T-helper 17 cell (primary cell): ENCODE data around the gene NAPB. TPM values are rescaled to one million over a fixed set of nuclear protein-coding genes. Genes with fewer than 3 reads are reported as not detected.

Source experiments
- ATAC-seq: fragments of 150-1000 bp; cut with Tn5 transposase; 2 replicates; pipeline ENCODE4 v1.10.0; 2021; ENCODE audit warnings: mild to moderate bottlenecking, moderate library complexity
- DNase-seq, 3 donors: peaks; one replicate each; pipeline versions ENCODE4 v3.0.0 to v3.0.0-alpha.2; 2020 to 2021
- H3K9me3 ChIP-seq: one replicate; pipeline ENCODE4 v1.7.0; 2013; ENCODE audit warnings: low read length, mild to moderate bottlenecking; ENCODE audit not compliant: control insufficient read depth, poor library complexity, severe bottlenecking
- H3K27ac Mint-ChIP-seq: one replicate; pipeline ENCODE4 v1.8.0; 2022; ENCODE audit warnings: mild to moderate bottlenecking, moderate library complexity, mixed read lengths
- H3K27me3 Mint-ChIP-seq: one replicate; pipeline ENCODE4 v1.8.0; 2022; ENCODE audit warnings: mixed read lengths
- H3K36me3 Mint-ChIP-seq: one replicate; pipeline ENCODE4 v1.8.0; 2022; ENCODE audit warnings: low read depth, mixed read lengths
- H3K4me1 Mint-ChIP-seq: one replicate; pipeline ENCODE4 v1.8.0; 2022; ENCODE audit warnings: mild to moderate bottlenecking, mixed read lengths
- H3K4me3 Mint-ChIP-seq: one replicate; pipeline ENCODE4 v1.8.0; 2022; ENCODE audit warnings: mild to moderate bottlenecking, moderate library complexity, mixed read lengths
- total RNA-seq, 4 donors: library from RNA in 2 of 4; stranded (reverse) in 2 of 4; gene quantifications; one replicate each; pipeline ENCODE4 v1.2.3 and lab custom pipeline; 2022 to 2026

NAPB gene
- total RNA-seq, 2 donors from 2014 or later, result 8.5 to 12.3 TPM

GRCh38 chr20:23366384-23366783 is 54.9 kb downstream of the NAPB start:
- Mint-ChIP-seq H3K27me3 (no peaks in the 10 kb centered on the region), H3K27ac (peak overlapping the region; percentile 90), H3K4me1 (peaks cover 39% of the 10 kb centered on the region), H3K4me3 (no peak overlapping the region), H3K36me3 (peaks cover 8% of the 10 kb centered on the region)
- no peaks in the 10 kb centered on the region for H3K9me3 ChIP-seq
- no peak for ATAC-seq
- DNase-seq, result no peak

- H3K27me3 Mint-ChIP-seq, result no peaks in the 10 kb centered on the region
- ATAC-seq, result no peak
- peaks cover 8% of the 10 kb centered on the region for H3K36me3 Mint-ChIP-seq
- peak overlapping the region; percentile 66 for H3K4me3 Mint-ChIP-seq
- DNase-seq, result no peak
- no peaks in the 10 kb centered on the region for H3K9me3 ChIP-seq
- peak overlapping the region; percentile 90 for H3K27ac Mint-ChIP-seq
- H3K4me1 Mint-ChIP-seq, result peaks cover 41% of the 10 kb centered on the region
Observed at GRCh38 chr20:23365390-23366165, 55.7 kb downstream of the NAPB start.

GRCh38 chr20:23363257-23363649 is 58.0 kb downstream of the NAPB start:
- no peaks in the 10 kb centered on the region for H3K9me3 ChIP-seq
- DNase-seq (no peak), ATAC-seq (no peak)
- Mint-ChIP-seq H3K4me3 (peak overlapping the region; percentile 94), H3K27ac (peak overlapping the region; percentile 95), H3K27me3 (no peaks in the 10 kb centered on the region), H3K36me3 (peaks cover 8% of the 10 kb centered on the region), H3K4me1 (peaks cover 43% of the 10 kb centered on the region)

- no peak for DNase-seq
- no peaks in the 10 kb centered on the region for H3K27me3 Mint-ChIP-seq
- no peak for ATAC-seq
- H3K36me3 Mint-ChIP-seq, result peaks cover 8% of the 10 kb centered on the region
- peaks cover 41% of the 10 kb centered on the region for H3K4me1 Mint-ChIP-seq
- peak overlapping the region; percentile 94 for H3K4me3 Mint-ChIP-seq
- H3K27ac Mint-ChIP-seq, result peak overlapping the region; percentile 95
- no peaks in the 10 kb centered on the region for H3K9me3 ChIP-seq
Observed at GRCh38 chr20:23362392-23363256, 58.7 kb downstream of the NAPB start.

GRCh38 chr20:23361476-23362391 is 59.6 kb downstream of the NAPB start, which contains the start of gene GZF1:
TSS of gene GZF1 (plus strand) at chr20:23362182. CDS start at chr20:23364384, 2,202 bp downstream.
- ATAC-seq, result peak; percentile 81
- peak; percentile 97 to 98 (median 98) for DNase-seq
- H3K27ac Mint-ChIP-seq, result peak within 1 kb of the TSS; percentile 95
- H3K4me1 Mint-ChIP-seq, result peaks cover 36% of the 10 kb centered on the region
- peaks cover 8% of the 10 kb centered on the region for H3K36me3 Mint-ChIP-seq
- H3K27me3 Mint-ChIP-seq, result no peaks in the 10 kb centered on the region
- H3K9me3 ChIP-seq, result no peaks in the 10 kb centered on the region
- peak within 1 kb of the TSS; percentile 94 for H3K4me3 Mint-ChIP-seq

- peaks cover 8% of the 10 kb centered on the region for H3K36me3 Mint-ChIP-seq
- ATAC-seq (no peak), DNase-seq (no peak)
- no peaks in the 10 kb centered on the region for H3K9me3 ChIP-seq
- peak overlapping the region; percentile 95 for H3K27ac Mint-ChIP-seq
- H3K4me1 Mint-ChIP-seq, result peaks cover 30% of the 10 kb centered on the region
- no peaks in the 10 kb centered on the region for H3K27me3 Mint-ChIP-seq
- peak overlapping the region; percentile 81 for H3K4me3 Mint-ChIP-seq
Observed at GRCh38 chr20:23361119-23361475, 60.2 kb downstream of the NAPB start.

GRCh38 chr20:23360531-23360930 is 60.8 kb downstream of the NAPB start:
- H3K36me3 Mint-ChIP-seq, result peaks cover 8% of the 10 kb centered on the region
- peaks cover 27% of the 10 kb centered on the region for H3K4me1 Mint-ChIP-seq

GRCh38 chr20:23358923-23359593 is 62.2 kb downstream of the NAPB start:
- Mint-ChIP-seq H3K36me3 (no peaks in the 10 kb centered on the region), H3K4me1 (peaks cover 15% of the 10 kb centered on the region), H3K27me3 (no peaks in the 10 kb centered on the region), H3K27ac (peak overlapping the region; percentile 94), H3K4me3 (no peak overlapping the region)
- DNase-seq (no peak), ATAC-seq (no peak)
- H3K9me3 ChIP-seq, result no peaks in the 10 kb centered on the region

More at GRCh38 chr20:23360531-23360930, 60.8 kb downstream of the NAPB start:
- Mint-ChIP-seq H3K27me3 (no peaks in the 10 kb centered on the region), H3K4me3 (peak overlapping the region; percentile 81), H3K27ac (no peak overlapping the region)
- no peak for DNase-seq
- no peaks in the 10 kb centered on the region for H3K9me3 ChIP-seq
- ATAC-seq, result no peak

GRCh38 chr20:23358563-23358906 is 62.8 kb downstream of the NAPB start:
- ATAC-seq, result no peak
- H3K27me3 Mint-ChIP-seq, result no peaks in the 10 kb centered on the region
- peak overlapping the region; percentile 93 for H3K4me3 Mint-ChIP-seq
- H3K4me1 Mint-ChIP-seq, result peaks cover 11% of the 10 kb centered on the region
- no peaks in the 10 kb centered on the region for H3K36me3 Mint-ChIP-seq
- no peak for DNase-seq
- peak overlapping the region; percentile 94 for H3K27ac Mint-ChIP-seq
- H3K9me3 ChIP-seq, result no peaks in the 10 kb centered on the region

GRCh38 chr20:23357767-23358562 is 63.3 kb downstream of the NAPB start:
- no peaks in the 10 kb centered on the region for H3K9me3 ChIP-seq
- ATAC-seq (peak; percentile 79), DNase-seq (peak; percentile 98 to 99 (median 99))
- peaks cover 5% of the 10 kb centered on the region for H3K4me1 Mint-ChIP-seq
- H3K36me3 Mint-ChIP-seq, result no peaks in the 10 kb centered on the region
- H3K27me3 Mint-ChIP-seq, result no peaks in the 10 kb centered on the region
- peak overlapping the region; percentile 93 for H3K4me3 Mint-ChIP-seq
- peak overlapping the region; percentile 94 for H3K27ac Mint-ChIP-seq

GRCh38 chr20:23356203-23356602 is 65.1 kb downstream of the NAPB start:
- Mint-ChIP-seq H3K27me3 (no peaks in the 10 kb centered on the region), H3K4me3 (no peak overlapping the region), H3K4me1 (peaks cover 10% of the 10 kb centered on the region), H3K27ac (peak overlapping the region; percentile 49), H3K36me3 (no peaks in the 10 kb centered on the region)
- DNase-seq, result no peak
- ATAC-seq, result no peak
- no peaks in the 10 kb centered on the region for H3K9me3 ChIP-seq
